Activated T-cell treated with anti-CD3 and anti-CD28 coated beads for 48 hours (primary cell): ENCODE results near the gene RASL11B.
"Not testable (repeated sequence)": the region's sequence is repeated elsewhere in the genome, so short reads cannot be mapped to it uniquely, and the experiment has no call there.

Source experiments
- DNase-seq: peaks from one replicate; pipeline ENCODE4 v3.0.0-alpha.2; 2020; ENCODE audit warnings: low read depth

RASL11B gene

DNA sequence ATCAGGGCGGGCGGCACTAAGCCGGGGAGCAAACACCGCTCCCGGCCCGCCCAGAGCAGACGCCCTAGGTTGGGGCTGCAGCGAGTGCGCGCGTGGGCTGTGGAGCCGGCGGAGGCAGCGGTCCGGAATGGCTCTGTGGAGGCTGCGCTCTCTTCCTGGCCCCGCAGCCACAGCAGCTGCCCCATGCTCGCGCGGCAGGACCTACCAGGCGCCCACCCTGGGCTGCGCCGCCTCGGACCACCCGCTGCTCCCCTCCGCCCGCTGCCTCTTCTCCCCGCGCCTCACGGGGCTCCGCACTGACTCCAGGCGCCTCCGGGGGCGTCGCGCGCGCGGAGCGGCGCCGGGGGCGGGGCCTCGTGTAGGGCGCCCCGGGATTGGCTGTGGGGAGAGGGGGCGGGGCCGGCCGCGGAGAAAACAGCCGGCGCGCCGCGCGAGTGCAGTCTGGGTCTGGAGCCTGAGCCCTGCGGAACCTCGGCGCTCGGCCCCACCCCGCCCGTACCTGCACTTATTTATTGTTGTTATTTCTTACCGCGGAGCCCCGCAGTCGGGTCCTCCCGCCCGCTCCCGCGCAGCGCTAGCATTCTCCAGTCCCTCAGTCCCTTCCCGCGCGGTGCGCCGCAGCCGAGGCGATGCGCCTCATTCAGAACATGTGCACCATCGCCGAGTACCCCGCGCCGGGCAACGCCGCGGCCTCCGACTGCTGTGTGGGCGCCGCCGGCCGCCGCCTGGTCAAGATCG is at the start of gene RASL11B:
TSS of gene RASL11B (plus strand) at position 439 of the 738 bp plus-strand sequence. CDS start at position 630, 191 bp downstream.
- peak; percentile 86 for DNase-seq

DNA sequence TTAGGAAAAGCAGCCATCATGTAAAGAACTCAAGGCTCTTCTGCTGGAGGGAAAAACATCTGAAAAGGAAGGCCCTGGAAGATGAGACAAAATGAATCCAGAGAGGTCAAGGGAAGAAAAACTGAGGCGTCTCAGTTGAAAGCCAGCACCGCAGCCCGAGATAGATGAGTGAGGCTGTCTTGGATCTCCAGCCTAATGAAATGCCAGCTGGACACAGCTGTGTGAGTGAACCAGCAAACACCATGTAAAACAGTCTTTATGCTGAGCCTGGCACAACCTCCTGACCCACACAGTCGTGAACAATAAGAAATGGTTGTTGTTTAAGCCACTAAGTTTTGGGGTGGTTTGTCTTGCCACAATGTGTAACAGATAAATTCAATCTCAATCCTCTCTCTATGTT is 48.6 kb upstream of the RASL11B start:
- no peak for DNase-seq

- no peak for DNase-seq
Observed at GRCh38 chr4:52822583-52822971, 39.5 kb upstream of the RASL11B start.

- DNase-seq = peak; percentile 6
Observed at GRCh38 chr4:52822972-52823701, 39.0 kb upstream of the RASL11B start.

- DNase-seq = no peak
Observed at GRCh38 chr4:52823702-52824092, 38.4 kb upstream of the RASL11B start.

DNA sequence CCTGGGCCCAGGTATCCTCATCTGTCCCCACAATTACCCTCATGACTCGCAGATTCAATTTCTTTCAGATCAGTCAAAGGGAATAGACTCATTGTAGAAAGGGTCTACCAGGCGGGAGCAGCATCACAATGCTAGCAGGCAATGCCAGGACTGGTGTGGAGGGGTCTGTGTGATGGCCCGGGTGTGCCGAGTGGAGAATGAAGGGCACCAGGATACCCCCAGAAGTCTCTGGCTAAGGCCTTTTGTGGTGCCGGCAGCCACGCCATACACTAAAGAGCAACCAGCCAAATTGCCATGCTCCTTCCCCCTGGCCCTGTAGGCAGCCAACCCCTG is 37.9 kb upstream of the RASL11B start:
- no peak for DNase-seq

GRCh38 chr4:52824603-52825459 is 37.3 kb upstream of the RASL11B start:
- no peak for DNase-seq

DNA sequence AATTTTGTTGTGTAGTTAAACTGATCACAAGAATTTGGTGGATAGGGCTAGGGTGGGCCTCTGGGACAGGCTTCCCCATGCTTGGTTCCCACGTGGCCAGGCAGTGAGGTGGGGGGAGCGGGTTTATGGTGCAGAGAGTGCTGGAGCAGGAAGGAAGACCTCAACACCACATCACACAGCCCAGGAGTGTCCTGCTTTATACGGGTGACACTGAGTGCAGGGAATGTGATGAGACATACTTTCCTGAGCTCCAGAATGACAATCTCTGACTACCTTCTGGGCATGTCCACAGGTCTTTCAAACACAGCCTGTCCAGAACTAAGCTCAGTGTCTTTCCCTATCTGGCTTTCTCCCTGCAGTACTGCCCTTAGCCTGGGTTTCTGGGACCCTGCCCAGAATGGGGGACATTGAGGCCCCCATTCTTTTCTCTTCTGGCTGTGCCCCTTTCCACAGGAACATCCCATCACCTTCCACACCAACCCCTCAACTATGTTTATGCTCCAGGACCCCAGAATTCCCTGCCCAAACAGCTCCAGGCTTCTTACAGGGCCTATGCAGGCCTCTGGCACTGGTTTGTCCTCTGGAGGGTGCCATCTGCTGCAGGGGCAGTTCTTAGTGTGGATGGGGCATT is 36.5 kb upstream of the RASL11B start:
- no peak for DNase-seq

GRCh38 chr4:52833941-52834525 is 28.1 kb upstream of the RASL11B start:
- DNase-seq = no peak

- not testable (repeated sequence) for DNase-seq
Observed at GRCh38 chr4:52834641-52835456, 27.3 kb upstream of the RASL11B start.

DNA sequence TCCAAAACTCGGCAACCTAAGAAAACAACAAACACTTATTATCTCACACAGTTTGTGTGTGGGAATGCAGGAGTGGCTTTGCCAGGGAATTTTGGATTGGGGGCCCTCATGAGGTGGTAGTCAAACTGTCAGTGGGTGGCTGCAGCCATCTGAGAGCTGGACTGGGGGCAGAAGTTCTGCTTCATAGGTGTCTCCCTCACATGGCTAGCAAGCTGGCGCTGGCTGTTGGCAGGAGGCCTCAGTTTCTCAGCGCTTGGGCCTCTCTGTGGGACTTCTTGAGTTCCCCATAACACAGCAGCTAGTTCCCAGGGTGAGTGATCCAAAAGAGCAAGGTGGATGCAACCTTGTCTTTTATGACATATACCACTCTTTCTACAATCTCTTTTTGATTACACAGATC is 26.0 kb upstream of the RASL11B start:
- DNase-seq = no peak

DNA sequence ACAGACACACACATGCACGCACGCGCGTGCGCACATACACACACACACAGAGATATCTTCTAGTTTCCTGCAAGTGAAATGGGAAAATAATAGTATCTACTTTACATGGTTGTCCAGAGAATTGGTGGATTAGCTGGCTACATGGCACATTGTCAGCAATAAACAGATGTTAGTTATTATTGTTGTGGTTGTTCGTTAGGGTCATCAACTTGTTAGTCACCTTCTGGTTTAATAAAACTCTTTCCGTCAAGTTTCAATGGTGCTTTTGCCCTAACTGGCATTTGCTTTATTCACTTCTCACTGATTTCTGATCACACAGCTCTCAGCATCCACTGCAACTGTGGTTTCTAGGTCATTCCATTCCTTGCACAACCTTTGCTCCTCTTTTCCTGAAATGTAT is 25.4 kb upstream of the RASL11B start:
- DNase-seq = no peak

- DNase-seq = no peak
Observed at GRCh38 chr4:52837716-52838558, 24.2 kb upstream of the RASL11B start.

DNA sequence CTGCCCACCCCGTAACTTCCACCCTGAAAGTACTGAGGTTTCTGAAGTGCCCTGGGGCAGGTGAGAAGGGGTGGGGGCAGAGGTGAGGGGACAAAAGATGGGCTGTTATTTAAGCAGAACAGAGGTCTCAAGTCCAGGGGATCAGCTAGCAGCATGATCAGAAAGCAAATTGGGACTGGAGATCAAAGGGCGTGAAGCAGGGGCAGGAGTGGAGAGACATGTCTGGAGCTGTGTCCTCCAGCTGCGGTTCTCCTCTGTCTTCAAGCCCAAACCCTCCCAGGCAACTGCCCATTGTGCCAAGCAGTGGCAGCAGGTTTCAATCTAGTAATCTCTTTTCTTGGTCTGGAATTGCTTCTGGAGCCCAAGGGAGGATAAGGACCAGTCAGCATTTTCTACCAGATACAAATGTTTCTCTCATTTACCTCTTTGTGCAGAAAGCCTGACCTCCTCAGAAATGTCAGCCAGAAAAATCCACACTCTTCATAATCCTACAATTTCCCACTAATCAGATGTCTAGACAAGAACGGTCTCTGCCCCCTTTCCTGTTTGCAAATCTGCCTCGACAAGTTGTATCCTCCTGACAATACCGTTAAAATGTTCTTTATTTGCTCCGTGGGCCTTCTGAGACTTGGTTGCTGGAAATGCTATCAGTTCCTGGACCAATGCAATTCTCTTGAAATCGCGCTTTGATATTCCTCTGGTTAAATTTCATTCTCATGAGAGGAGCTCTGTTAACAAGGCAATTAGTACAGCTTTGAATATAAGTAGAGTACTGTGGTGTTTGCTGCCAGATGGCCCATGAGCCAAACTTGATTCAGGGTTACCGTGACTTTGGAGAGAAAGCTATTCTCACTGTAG is 23.2 kb upstream of the RASL11B start:
- DNase-seq = no peak

DNA sequence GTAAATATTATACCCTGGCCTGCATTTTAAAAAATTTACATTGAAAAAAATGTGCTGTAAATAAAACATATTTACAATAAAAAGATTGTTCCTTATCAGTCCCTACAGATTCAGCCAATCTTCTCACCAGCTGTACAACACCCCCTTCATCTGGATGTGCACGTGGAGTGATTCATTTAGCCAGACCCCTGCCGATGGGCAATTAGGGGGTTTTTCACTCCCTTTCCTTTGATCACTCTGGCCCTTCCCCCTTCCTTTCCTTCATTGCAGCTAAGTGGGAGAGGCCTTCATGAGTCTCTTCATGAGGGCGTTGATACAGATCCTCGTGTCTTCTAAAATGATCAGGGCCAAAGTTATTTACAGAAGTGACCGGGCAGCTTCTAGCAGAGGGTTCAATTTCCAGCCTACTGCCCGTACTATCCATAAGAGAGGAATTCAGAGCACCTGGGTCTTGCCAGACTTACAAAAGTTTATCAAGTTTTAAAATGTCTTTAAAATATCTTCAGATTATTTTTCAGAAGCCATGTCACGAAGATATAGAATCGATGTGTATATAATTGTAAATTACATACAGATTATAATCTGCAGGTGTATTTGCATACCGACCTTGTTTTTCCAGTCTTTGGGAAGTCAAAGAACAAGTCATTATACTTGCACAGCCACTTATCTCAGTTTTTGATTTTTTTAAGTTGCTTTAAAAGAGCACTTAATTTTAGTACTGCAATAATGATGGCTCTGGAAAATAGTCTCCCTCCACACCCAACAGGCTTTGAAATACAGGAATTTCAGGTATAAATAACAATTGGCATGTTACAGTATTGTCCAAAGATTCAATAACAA is 21.4 kb upstream of the RASL11B start:
- DNase-seq = no peak

GRCh38 chr4:52841682-52842456 is 20.2 kb upstream of the RASL11B start:
- DNase-seq = no peak

- DNase-seq = no peak
Observed at GRCh38 chr4:52842792-52843191, 19.3 kb upstream of the RASL11B start.
